ENCODE data around the gene ACAA2.

Gene ACAA2, protein sequence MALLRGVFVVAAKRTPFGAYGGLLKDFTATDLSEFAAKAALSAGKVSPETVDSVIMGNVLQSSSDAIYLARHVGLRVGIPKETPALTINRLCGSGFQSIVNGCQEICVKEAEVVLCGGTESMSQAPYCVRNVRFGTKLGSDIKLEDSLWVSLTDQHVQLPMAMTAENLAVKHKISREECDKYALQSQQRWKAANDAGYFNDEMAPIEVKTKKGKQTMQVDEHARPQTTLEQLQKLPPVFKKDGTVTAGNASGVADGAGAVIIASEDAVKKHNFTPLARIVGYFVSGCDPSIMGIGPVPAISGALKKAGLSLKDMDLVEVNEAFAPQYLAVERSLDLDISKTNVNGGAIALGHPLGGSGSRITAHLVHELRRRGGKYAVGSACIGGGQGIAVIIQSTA

DNA sequence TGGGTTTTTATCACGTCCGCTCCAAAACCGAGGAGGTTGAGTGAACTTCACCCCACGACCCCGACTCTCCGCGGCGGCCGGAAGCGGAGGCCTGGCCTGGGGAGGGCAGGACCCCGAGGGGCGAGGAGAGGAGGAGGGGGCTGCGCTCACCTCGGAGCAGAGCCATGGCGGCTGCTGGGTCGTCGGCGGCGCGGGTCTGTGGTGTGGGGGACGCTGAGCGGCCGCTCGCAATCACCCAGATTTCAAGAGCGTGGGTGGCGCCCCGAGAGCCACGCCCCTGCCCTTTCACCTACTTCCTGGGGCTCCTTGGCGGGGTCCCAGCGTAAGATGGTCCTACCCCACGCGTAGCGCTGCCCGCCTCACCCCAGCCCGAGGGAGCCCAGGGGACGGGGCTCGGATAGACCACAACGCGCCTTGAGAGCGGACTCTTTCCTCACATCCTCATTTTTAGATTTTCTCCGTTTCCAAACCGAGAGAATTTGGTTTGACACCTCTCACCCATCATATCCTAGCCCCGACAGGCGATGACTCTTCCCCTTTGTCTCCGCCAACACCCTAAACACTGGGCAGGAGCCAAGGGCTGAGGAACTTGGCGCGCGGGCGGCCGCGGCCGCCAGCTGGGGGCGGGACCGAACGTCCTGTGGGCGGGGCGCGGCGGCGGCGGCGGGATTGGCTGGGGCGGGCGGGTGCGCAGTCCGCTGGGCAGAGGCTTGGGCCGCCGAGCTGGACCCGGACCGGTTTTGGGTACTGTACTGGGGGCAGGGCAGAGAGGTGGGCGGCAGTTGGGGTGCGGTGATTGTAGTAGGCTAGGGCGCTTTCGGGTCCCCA lies at the start of gene ACAA2:
Gene ACAA2, minus strand, starts transcription at position 215 of the 828 bp plus-strand sequence. Its CDS starts 49 bp downstream, at position 166.
- in situ Hi-C loops (cut with MboI; ENCODE audit: low sequenced_read_pairs): no loop called here

GRCh38 chr18:49862656-49863385 lies 49.5 kb upstream of the ACAA2 start:
- in situ Hi-C loops (cut with MboI; ENCODE audit: low sequenced_read_pairs): loop anchor here (25.0 kb wide), 1 partner anchor 351 kb away; no protein-coding TSS in a partner anchor

GRCh38 chr18:49861659-49862058 lies 48.3 kb upstream of the ACAA2 start:
- in situ Hi-C loops (cut with MboI; ENCODE audit: low sequenced_read_pairs): loop anchor here (25.0 kb wide), 1 partner anchor 349 kb away; no protein-coding TSS in a partner anchor

DNA sequence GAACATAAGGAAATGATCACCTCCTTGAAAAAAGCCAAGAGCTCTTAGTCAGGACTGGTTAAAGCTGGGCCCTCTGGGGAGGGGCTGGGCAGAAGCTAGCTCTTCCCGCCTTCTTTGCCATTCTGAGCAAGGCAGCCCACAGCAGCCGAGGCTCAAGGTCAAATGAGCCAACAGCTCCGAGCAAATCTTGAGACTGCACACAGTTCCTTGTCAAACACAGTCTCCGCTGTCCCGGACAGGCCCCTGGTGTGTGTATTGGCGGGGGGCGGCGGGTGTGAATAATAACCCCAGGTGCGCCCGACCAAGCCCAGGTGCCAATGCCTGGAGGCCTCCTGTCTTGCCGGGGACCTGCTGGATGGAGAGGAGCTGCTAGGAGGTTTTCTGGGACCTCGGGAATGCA lies 46.4 kb upstream of the ACAA2 start:
- in situ Hi-C loops (cut with MboI; ENCODE audit: low sequenced_read_pairs): loop anchor here (25.0 kb wide), 1 partner anchor 347 kb away; no protein-coding TSS in a partner anchor

- in situ Hi-C loops (cut with MboI; ENCODE audit: low sequenced_read_pairs): loop anchor here (25.0 kb wide), 1 partner anchor 347 kb away; no protein-coding TSS in a partner anchor
Measured at GRCh38 chr18:49859021-49859359, 45.7 kb upstream of the ACAA2 start.

GRCh38 chr18:49858309-49859020 lies 45.1 kb upstream of the ACAA2 start:
- in situ Hi-C loops (cut with MboI; ENCODE audit: low sequenced_read_pairs): loop anchor here (25.0 kb wide), 1 partner anchor 346 kb away; no protein-coding TSS in a partner anchor

- in situ Hi-C loops (cut with MboI; ENCODE audit: low sequenced_read_pairs): loop anchor here (25.0 kb wide), 1 partner anchor 345 kb away; no protein-coding TSS in a partner anchor
Measured at GRCh38 chr18:49857708-49858107, 44.4 kb upstream of the ACAA2 start.

DNA sequence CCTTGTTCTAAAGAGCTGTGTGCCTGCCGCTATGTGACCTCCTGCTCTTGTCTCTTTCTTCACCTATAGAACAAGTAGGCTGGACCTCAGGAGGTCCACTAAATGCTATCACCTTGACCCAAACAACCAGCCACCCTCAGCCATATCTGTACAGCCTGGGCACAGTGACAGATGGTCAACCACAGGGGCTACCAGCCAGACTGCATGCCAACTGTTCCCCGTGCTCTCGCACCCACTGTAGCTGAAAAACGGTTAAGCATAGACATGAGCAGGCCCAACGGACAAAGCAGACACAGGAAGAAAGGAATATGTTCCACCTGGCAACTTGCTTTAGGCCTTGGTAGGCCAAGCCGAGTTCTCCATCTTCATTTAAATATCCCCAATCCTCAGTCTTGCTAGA lies 43.2 kb upstream of the ACAA2 start:
- in situ Hi-C loops (cut with MboI; ENCODE audit: low sequenced_read_pairs): loop anchor here (25.0 kb wide), 1 partner anchor 344 kb away; no protein-coding TSS in a partner anchor

GRCh38 chr18:49855711-49856415 lies 42.5 kb upstream of the ACAA2 start:
- in situ Hi-C loops (cut with MboI; ENCODE audit: low sequenced_read_pairs): loop anchor here (25.0 kb wide), 1 partner anchor 344 kb away; no protein-coding TSS in a partner anchor

GRCh38 chr18:49854681-49855080 lies 41.3 kb upstream of the ACAA2 start:
- in situ Hi-C loops (cut with MboI; ENCODE audit: low sequenced_read_pairs): loop anchor here (25.0 kb wide), 1 partner anchor 342 kb away; no protein-coding TSS in a partner anchor

DNA sequence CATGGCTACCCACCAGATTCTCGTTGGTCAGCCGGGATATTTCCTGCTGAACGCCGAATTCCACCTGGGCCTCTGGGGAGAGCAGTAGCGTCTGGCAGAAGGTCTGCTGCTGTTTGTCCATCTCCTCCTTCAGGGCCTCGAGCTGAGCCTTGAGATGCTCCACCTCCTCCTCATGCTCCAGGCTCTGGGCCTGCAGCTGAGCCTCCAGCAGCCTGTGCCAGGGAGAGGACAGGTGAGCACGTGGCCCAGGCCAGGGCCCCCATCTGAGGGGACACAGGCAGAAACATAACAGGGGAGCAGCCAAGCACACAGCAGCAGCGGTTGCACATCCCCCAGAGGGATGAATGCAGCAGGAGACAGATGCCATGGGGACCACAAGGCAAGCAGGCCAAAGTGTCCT lies 40.1 kb upstream of the ACAA2 start:
- in situ Hi-C loops (cut with MboI; ENCODE audit: low sequenced_read_pairs): loop anchor here (25.0 kb wide), 1 partner anchor 341 kb away; no protein-coding TSS in a partner anchor

- in situ Hi-C loops (cut with MboI; ENCODE audit: low sequenced_read_pairs): loop anchor here (25.0 kb wide), 1 partner anchor 341 kb away; no protein-coding TSS in a partner anchor
Measured at GRCh38 chr18:49853011-49853410, 39.7 kb upstream of the ACAA2 start.

GRCh38 chr18:49851624-49852023 lies 38.3 kb upstream of the ACAA2 start:
- in situ Hi-C loops (cut with MboI; ENCODE audit: low sequenced_read_pairs): loop anchor here (25.0 kb wide), 1 partner anchor 339 kb away; no protein-coding TSS in a partner anchor

- in situ Hi-C loops (cut with MboI; ENCODE audit: low sequenced_read_pairs): loop anchor here (25.0 kb wide), 1 partner anchor 338 kb away; no protein-coding TSS in a partner anchor
Measured at GRCh38 chr18:49850636-49851035, 37.3 kb upstream of the ACAA2 start.

DNA sequence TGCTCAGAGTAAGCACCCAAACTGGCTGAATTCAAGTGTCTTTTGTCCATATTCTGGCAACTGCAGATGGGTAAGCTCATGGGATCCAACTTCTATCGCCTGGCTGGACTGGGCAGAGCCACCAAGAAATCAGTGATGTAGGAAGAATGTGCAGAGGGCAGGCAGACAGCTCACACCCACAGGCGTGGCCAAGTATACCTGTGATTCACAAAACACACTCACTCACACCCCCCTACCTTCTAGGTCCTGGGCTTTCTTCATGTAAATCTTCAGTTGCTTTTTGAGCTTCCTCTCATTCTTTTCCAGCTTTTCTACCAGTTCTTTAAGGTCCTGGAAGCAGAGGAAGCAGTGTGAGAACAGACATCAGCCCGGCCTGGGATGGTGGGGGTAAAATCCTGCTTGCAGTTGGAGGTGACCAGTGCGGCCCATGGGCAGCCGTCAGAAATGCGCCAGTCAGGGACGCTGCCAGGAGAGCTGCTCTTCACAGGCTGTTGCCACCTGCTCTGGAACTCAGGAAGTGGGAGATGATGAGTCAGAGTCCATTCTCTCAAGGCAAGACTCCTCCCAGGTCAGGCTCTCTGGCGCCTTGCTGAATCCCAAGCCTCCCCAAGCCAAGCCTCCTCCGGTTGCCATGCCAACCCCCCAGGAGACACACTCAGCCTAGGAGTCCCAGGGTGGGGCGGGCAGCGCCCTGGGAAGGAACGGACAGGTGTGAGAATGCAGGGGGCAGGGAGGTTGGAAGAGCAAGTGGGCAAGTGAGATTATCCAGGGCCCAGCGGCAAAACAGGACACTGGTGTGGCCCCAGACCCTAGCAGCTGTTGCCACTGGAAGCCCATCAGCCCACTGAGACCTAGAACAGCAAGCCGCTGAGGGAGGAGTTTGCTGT lies 36.2 kb upstream of the ACAA2 start:
- in situ Hi-C loops (cut with MboI; ENCODE audit: low sequenced_read_pairs): loop anchor here (25.0 kb wide), 1 partner anchor 337 kb away; no protein-coding TSS in a partner anchor

- in situ Hi-C loops (cut with MboI; ENCODE audit: low sequenced_read_pairs): no loop called here
Measured at GRCh38 chr18:49848115-49848514, 34.8 kb upstream of the ACAA2 start.

DNA sequence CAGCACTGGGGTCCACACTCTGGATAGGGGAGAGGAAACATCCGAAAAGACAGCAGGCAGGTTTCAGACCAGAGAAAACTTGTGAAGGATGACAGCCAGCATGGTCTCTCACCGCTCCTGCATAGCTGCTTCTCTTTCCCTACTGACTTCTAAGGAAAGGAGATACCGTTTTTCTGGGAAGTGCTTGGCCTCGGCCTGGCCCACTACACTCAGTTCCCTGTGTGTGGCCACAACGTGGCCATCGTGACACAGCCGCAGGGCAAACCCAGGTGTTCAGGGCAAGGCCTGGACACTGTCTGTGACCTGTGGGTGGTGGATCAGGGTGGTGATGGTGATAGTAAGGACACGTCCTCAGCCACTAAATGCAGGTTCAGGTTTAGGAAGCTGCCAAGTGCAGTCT lies 34.2 kb upstream of the ACAA2 start:
- in situ Hi-C loops (cut with MboI; ENCODE audit: low sequenced_read_pairs): no loop called here
